Retinal pigment epithelial cell (primary cell): ENCODE measurements around the gene RALGAPA2.

ENCODE experiments used
- DNase-seq: peaks from one replicate; pipeline ENCODE4 v3.0.0-alpha.2; 2010; ENCODE audit warnings: low read depth
- H3K4me3 ChIP-seq: 2 replicates; pipeline ENCODE4 v1.5.1; 2011; ENCODE audit warnings: mild to moderate bottlenecking, low read length, control low read depth, moderate library complexity
- TF ChIP-seq, protein P1 (sequence below): conservative IDR thresholded peaks from 2 replicates; pipeline ENCODE4 v1.5.1; 2011; ENCODE audit warnings: low read depth, low read length, control low read depth, inconsistent platforms

Gene RALGAPA2

DNA sequence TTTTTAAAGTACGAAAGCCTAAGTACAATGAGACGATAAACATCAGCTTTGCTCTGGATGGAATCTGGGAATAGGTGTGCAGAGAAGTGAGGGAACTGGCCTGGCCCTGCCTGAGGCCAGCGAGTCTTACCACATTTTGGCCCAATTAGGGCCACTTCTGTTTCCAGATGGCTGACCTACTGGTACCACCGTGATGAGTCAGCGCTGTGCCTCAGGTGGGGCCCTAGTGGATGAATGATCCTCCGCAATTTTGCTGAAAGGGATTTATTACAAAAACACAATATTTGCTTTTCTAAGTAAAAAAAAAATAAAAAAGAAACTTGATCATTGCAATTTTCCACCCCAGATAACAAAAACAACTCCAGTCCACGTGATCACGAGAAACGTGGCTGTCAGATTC, 322.1 kb downstream of the RALGAPA2 start:
- no peak overlapping the region for H3K4me3 ChIP-seq
- no peak for DNase-seq
- TF ChIP-seq, protein P1, sequence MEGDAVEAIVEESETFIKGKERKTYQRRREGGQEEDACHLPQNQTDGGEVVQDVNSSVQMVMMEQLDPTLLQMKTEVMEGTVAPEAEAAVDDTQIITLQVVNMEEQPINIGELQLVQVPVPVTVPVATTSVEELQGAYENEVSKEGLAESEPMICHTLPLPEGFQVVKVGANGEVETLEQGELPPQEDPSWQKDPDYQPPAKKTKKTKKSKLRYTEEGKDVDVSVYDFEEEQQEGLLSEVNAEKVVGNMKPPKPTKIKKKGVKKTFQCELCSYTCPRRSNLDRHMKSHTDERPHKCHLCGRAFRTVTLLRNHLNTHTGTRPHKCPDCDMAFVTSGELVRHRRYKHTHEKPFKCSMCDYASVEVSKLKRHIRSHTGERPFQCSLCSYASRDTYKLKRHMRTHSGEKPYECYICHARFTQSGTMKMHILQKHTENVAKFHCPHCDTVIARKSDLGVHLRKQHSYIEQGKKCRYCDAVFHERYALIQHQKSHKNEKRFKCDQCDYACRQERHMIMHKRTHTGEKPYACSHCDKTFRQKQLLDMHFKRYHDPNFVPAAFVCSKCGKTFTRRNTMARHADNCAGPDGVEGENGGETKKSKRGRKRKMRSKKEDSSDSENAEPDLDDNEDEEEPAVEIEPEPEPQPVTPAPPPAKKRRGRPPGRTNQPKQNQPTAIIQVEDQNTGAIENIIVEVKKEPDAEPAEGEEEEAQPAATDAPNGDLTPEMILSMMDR, result no peak

DNA sequence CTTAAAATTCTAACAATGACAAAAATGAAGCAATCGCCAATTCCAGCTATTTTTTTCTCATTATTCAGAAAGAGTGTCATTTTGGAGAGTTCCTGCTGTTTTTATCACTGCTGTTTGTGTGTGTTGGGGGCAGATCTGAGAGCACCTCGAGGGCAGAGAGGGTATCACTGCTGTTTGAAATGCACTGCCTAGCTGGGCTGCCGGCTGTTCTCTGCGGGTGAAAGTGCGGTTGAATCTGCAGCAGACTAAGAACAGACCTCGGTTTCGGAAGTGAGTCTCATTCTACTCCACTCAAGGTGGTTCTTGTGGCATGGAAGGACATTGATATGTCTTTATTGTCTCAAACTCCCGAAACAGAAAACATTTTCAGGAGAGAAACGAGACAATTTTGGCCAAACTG, 326.3 kb downstream of the RALGAPA2 start:
- H3K4me3 ChIP-seq, result no peak overlapping the region
- TF ChIP-seq, protein P1, result no peak
- no peak for DNase-seq

DNA sequence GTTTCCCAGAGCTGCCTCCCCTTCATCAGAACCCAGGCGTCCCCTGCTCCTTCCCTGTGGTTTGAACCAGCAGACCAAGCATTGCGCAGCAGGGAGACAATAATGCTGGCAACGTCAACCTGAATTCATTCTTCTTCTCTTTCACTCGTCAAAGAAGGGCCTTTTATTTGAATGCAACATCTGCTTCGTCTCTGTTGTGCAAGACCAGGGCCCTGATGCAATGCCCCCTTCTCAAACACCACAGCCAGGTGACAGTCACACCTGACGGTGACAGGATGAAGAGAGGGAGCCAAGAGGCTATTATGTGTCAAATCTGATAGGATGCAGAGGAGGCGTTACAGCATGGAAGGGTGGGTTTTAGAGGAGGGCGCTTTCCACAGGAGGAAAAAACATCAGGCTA, 336.6 kb downstream of the RALGAPA2 start:
- H3K4me3 ChIP-seq, result no peak overlapping the region
- DNase-seq, result no peak
- TF ChIP-seq, protein P1, result no peak

DNA sequence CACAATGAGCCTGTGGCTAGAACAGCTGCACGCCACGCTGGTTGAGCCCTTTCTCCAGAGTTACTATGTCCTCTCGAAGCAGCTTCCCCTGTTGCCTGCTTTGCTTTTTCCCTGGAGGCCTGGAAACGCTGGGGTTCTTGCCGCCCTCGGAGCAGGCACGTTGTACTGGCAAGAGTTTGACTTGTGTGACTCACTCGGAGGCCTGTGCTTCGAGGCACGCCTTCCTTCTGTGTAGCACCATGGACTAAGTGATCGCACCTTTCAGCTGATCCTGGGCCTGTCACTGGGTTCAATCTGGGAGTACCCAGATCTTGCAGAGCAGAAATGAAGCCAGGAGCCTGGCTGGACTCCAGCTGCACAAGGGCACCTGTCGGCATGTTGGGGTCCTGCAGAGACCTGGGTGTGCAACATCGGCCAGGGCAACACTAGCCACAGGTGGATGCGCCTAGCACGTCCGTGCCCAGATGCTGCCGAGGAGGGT, 339.3 kb downstream of the RALGAPA2 start:
- TF ChIP-seq, protein P1, result no peak
- DNase-seq, result no peak
- H3K4me3 ChIP-seq, result no peak overlapping the region

DNA sequence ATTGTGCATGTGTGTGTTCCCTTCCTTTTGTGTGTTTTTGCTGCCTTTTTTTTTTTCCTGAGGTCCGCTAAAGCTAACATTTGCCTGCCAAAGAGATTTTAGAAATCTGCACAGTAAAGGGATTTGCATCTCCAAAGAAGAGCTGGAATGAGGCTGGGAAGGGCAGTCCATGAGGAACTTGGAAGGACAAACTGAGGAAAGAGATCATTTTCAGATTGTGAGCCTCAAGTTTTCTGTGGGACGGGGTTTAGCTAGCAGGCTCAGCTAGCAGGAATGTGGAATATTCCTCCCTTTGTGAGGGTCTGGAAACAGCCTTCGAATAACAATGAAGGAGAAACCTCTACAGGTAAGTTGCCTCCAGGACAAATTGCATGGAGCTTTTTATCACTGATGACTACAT, 340.8 kb downstream of the RALGAPA2 start:
- H3K4me3 ChIP-seq, result no peak overlapping the region
- no peak for DNase-seq
- TF ChIP-seq, protein P1, result no peak

DNA sequence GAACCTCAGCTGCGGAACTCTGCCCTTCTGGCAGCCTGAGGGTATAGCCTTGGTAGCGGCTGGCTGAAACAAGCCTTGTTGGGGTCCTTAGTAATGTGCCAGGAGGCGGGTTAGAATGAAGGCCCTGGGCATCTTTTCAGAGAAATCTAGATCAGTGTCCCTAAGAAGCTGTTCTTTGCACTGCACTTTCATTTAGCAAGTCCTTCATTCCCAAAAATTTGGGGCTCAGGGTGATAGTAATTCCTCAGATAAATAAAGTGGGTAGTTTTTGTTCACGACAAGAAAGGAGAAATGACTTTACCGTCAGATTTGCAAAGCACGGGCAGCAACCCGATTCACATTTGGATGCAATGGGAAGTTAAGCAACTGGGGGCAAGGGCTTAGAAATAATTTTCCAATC, 341.4 kb downstream of the RALGAPA2 start:
- no peak for DNase-seq
- H3K4me3 ChIP-seq, result no peak overlapping the region
- TF ChIP-seq, protein P1, result no peak

DNA sequence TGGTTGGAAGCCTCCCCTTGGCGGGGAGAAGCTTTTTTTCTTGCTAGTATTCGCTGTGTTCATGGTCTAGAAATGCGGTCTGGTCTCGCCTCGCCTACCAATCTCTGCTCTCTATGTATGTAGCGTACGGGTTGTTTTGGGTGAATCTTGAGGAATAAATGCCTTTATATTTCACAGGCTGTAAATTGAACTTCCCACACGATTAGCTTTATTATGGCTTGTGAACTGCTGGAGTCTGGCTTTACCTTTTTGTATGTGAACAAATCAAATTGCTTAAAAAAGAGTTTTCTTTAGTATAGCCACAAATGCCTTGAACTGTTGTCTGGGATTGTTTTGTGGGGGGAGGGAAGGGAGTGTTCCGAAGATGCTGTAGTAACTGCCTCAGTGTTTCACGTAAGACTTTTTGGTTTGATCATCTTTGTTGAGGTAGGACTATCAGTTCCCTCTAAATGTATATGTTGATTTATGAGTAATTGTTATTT, 342.3 kb downstream of the RALGAPA2 start:
- no peak overlapping the region for H3K4me3 ChIP-seq
- TF ChIP-seq, protein P1, result no peak
- DNase-seq, result no peak
